Breast epithelium (tissue), 4 donors: ENCODE results near the gene ZNF516. TPM values are rescaled to one million over a fixed set of nuclear protein-coding genes. Genes with fewer than 3 reads are reported as not detected.

Experiments used
- DNase-seq, 2 donors: peaks; one replicate each; pipeline ENCODE4 v3.0.0-alpha.2; 2019; ENCODE audit warnings: low spot score in 2 of 2
- H3K27ac ChIP-seq, 2 donors: fragments of 200-600 bp; sonication (generic) in 1 of 2; one replicate each; pipeline ENCODE4 v1.5.1; 2016 to 2019; ENCODE audit warnings: mild to moderate bottlenecking in 1 of 2
- H3K27me3 ChIP-seq, 2 donors: fragments of 200-600 bp; sonication (generic) in 1 of 2; one replicate each; pipeline versions ENCODE4 v1.5.1 to v1.6.0; 2017 to 2019; ENCODE audit warnings: control low read depth in 1 of 2, mild to moderate bottlenecking in 1 of 2
- H3K36me3 ChIP-seq: fragments of 200-600 bp; one replicate; pipeline ENCODE4 v1.5.1; 2019
- H3K4me1 ChIP-seq, 2 donors: fragments of 200-600 bp; sonication (generic); one replicate each; pipeline ENCODE4 v1.5.1; 2016 to 2019; ENCODE audit warnings: control low read depth in 1 of 2
- H3K4me3 ChIP-seq, 3 donors: fragments of 200-600 bp; sonication (generic); 1 replicate in 2 of 3; 2 replicates in 1 of 3; pipeline ENCODE4 v1.5.1; 2016 to 2019; ENCODE audit warnings: mild to moderate bottlenecking in 3 of 3, moderate library complexity in 2 of 3
- H3K9me3 ChIP-seq, 2 donors: fragments of 200-600 bp; sonication (generic) in 1 of 2; one replicate each; pipeline ENCODE4 v1.5.1; 2016 to 2019; ENCODE audit warnings: control low read depth in 1 of 2
- CTCF ChIP-seq, 3 donors: fragments of 450-650 bp; IDR thresholded peaks; one replicate each; pipeline ENCODE4 v1.5.1; 2016 to 2017; ENCODE audit warnings: antibody characterized with exemption in 3 of 3, mild to moderate bottlenecking in 3 of 3, moderate library complexity in 3 of 3
- POLR2A ChIP-seq: fragments of 450-650 bp; IDR thresholded peaks from one replicate; pipeline ENCODE4 v1.6.1; 2016; ENCODE audit warnings: antibody characterized with exemption, mild to moderate bottlenecking, moderate library complexity
- POLR2AphosphoS5 ChIP-seq, 3 donors: sonication (generic); formaldehyde crosslinking; IDR thresholded peaks; one replicate each; pipeline ENCODE4 v1.6.1; 2017; ENCODE audit warnings: antibody characterized with exemption in 3 of 3
- intact Hi-C: fragments of 100-400 bp; cut with DNase I; formaldehyde crosslinking; loops from one replicate; pipeline ENCODE4 v1.15.1; 2023; ENCODE audit warnings: low total_unique reads
- total RNA-seq, 3 donors: library from RNA; depleted of rRNA; stranded (reverse); fragments of >200 nt; gene quantifications; one replicate each; pipeline ENCODE4 v1.1.0, GENCODE V29; 2016

The ZNF516 gene
- total RNA-seq, 3 donors from 2014 or later: 12.0 to 33.4 (median 24.0) TPM

- intact Hi-C loops: no loop called here
- H3K27ac ChIP-seq: no peak overlapping the region
- no peaks in the 10 kb centered on the region for H3K36me3 ChIP-seq
- DNase-seq: no peak
- H3K4me3 ChIP-seq: no peak overlapping the region
- no peaks in the 10 kb centered on the region for H3K27me3 ChIP-seq
- no peak for TF ChIP-seq POLR2A
- TF ChIP-seq CTCF (IDR thresholded peaks at IDR 0.05): no peak
- TF ChIP-seq POLR2AphosphoS5 (IDR thresholded peaks at IDR 0.05): no peak
- H3K4me1 ChIP-seq: no peaks in the 10 kb centered on the region
- H3K9me3 ChIP-seq: peaks cover 0 to 24% of the 10 kb centered on the region in 2 donors
Observed at GRCh38 chr18:76328140-76328539, 166.9 kb downstream of the ZNF516 start.

GRCh38 chr18:76323891-76324290, 171.2 kb downstream of the ZNF516 start:
- TF ChIP-seq POLR2AphosphoS5 (IDR thresholded peaks at IDR 0.05) (no peak), POLR2A (no peak), CTCF (IDR thresholded peaks at IDR 0.05) (no peak)
- H3K27me3 ChIP-seq: no peaks in the 10 kb centered on the region
- peaks cover 0 to 4% of the 10 kb centered on the region in 2 donors for H3K9me3 ChIP-seq
- H3K36me3 ChIP-seq: no peaks in the 10 kb centered on the region
- no peak overlapping the region for H3K27ac ChIP-seq
- intact Hi-C loops: no loop called here
- no peak for DNase-seq
- H3K4me1 ChIP-seq: no peaks in the 10 kb centered on the region
- no peak overlapping the region for H3K4me3 ChIP-seq

GRCh38 chr18:76322686-76323085, 172.4 kb downstream of the ZNF516 start:
- Histone ChIP-seq H3K9me3 (no peaks in the 10 kb centered on the region), H3K27ac (no peak overlapping the region), H3K27me3 (no peaks in the 10 kb centered on the region), H3K36me3 (no peaks in the 10 kb centered on the region), H3K4me3 (no peak overlapping the region), H3K4me1 (no peaks in the 10 kb centered on the region)
- intact Hi-C loops: no loop called here
- no peak for TF ChIP-seq POLR2A
- no peak for TF ChIP-seq CTCF (IDR thresholded peaks at IDR 0.05)
- no peak for TF ChIP-seq POLR2AphosphoS5 (IDR thresholded peaks at IDR 0.05)
- no peak for DNase-seq

- TF ChIP-seq CTCF (IDR thresholded peaks at IDR 0.05) (no peak), POLR2A (no peak), POLR2AphosphoS5 (IDR thresholded peaks at IDR 0.05) (no peak)
- Histone ChIP-seq H3K4me3 (no peak overlapping the region), H3K36me3 (no peaks in the 10 kb centered on the region), H3K9me3 (no peaks in the 10 kb centered on the region), H3K4me1 (no peaks in the 10 kb centered on the region), H3K27ac (no peak overlapping the region), H3K27me3 (no peaks in the 10 kb centered on the region)
- DNase-seq: no peak
- intact Hi-C loops: no loop called here
Observed at GRCh38 chr18:76319366-76319765, 175.7 kb downstream of the ZNF516 start.

- Histone ChIP-seq H3K9me3 (no peaks in the 10 kb centered on the region), H3K4me3 (no peak overlapping the region), H3K27me3 (no peaks in the 10 kb centered on the region), H3K36me3 (no peaks in the 10 kb centered on the region), H3K4me1 (no peaks in the 10 kb centered on the region), H3K27ac (no peak overlapping the region)
- no peak for TF ChIP-seq POLR2A
- TF ChIP-seq POLR2AphosphoS5 (IDR thresholded peaks at IDR 0.05): no peak
- TF ChIP-seq CTCF (IDR thresholded peaks at IDR 0.05): no peak
- intact Hi-C loops: no loop called here
- no peak for DNase-seq
Observed at GRCh38 chr18:76318607-76319006, 176.4 kb downstream of the ZNF516 start.
